Ovary (tissue), 3 donors: ENCODE measurements around the gene AMBRA1.
"Not testable (repeated sequence)": the region's sequence is repeated elsewhere in the genome, so short reads cannot be mapped to it uniquely, and the experiment has no call there.

ENCODE experiments used
- CTCF ChIP-seq, 3 donors: fragments of 450-650 bp in 2 of 3; fragments of 200-600 bp in 1 of 3; IDR thresholded peaks; one replicate each; pipeline versions ENCODE4 v1.5.1 to v1.8.0; 2016 to 2022; ENCODE audit warnings: antibody characterized with exemption in 3 of 3, mild to moderate bottlenecking in 1 of 3
- POLR2A ChIP-seq: fragments of 450-650 bp; IDR thresholded peaks from one replicate; pipeline ENCODE4 v1.6.1; 2017; ENCODE audit warnings: antibody characterized with exemption, mild to moderate bottlenecking, moderate library complexity
- donor health status: DM: no; HTN: no; CAD: no.

DNA sequence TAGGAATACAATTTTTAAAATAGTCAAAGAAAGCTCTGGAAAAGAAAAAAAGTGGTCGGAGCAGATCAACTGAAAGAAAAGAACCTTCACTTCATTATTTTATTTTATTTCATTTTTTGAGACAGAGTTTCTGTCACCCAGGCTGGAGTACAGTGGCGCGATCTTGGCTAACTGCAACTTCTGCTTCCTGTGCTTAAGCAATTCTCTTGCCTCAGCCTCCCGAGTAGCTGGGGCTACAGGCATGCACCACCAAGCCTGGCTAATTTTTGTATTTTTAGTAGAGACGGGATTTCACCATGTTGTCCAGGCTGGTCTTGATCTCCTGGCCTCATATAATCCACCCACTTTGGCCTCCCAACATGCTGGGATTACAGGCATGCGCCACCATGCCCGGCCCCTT lies 74.9 kb downstream of the AMBRA1 start:
- TF ChIP-seq CTCF (IDR thresholded peaks at IDR 0.05); POLR2A: not testable (repeated sequence)
